NCI-H510A treated with DMSO at 0.1 percent for 48 hours (cell line): ENCODE results near the gene TNKS1BP1.

Source experiments
- DNase-seq: peaks from one replicate; lab custom pipeline; 2025; lab: John Stamatoyannopoulos, UW

Gene TNKS1BP1

GRCh38 chr11:57251491-57252104, 73.2 kb downstream of the TNKS1BP1 start:
- no peak for DNase-seq

GRCh38 chr11:57251037-57251436, 73.7 kb downstream of the TNKS1BP1 start:
- DNase-seq, result no peak
